SU-DHL-6 (cell line): Measurements from ENCODE around the gene CHRNB1.

Source experiments
- EZH2phosphoT487 ChIP-seq: fragments of 200-600 bp; sonication (generic), shearing (Covaris generic); conservative IDR thresholded peaks from 2 replicates; pipeline ENCODE4 v1.6.1; 2018; ENCODE audit warnings: mild to moderate bottlenecking, antibody characterized with exemption, low read length, moderate library complexity, mixed read lengths
- TF ChIP-seq, protein P1 (sequence below): fragments of 200-600 bp; sonication (generic); IDR thresholded peaks from one replicate; pipeline ENCODE4 v1.5.1; 2017; ENCODE audit warnings: antibody characterized with exemption, mild to moderate bottlenecking, low read length, moderate library complexity; ENCODE audit not compliant: insufficient read depth, poor library complexity, severe bottlenecking

DNA sequence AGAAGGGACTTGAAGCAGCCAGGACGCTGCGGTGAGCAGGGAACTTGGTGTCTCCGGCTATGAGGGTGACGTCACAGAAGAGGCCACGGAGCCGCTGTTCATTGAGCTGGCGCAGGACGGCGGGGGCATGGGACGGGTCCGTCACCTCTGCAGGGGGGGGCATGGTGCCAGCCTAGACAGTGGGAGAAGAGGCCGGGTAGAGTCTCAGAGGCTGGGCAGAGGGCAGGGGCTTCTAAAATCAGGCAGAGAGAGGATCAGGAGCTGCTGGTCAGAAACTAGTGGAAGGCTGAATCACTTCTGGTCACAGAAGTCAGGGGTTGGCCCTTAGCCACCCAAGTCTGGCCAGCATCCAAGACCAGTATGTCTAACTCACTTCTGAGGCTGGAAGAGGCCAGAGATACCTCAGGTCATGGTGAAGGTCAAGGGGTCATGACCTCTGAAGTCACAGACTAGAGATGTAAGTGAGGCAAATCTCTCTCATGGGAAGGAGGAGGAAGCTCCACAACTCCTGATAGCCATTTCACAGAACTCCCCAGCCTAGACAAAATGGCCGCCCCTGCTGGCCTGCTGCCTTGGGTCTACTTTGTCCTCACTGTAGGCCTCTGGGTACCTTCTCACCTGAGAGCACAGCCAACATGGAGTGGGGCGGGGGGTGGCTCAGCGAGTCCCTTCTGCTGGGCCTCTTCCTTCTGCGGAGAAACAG lies 21.9 kb downstream of the CHRNB1 start:
- TF ChIP-seq, protein P1, sequence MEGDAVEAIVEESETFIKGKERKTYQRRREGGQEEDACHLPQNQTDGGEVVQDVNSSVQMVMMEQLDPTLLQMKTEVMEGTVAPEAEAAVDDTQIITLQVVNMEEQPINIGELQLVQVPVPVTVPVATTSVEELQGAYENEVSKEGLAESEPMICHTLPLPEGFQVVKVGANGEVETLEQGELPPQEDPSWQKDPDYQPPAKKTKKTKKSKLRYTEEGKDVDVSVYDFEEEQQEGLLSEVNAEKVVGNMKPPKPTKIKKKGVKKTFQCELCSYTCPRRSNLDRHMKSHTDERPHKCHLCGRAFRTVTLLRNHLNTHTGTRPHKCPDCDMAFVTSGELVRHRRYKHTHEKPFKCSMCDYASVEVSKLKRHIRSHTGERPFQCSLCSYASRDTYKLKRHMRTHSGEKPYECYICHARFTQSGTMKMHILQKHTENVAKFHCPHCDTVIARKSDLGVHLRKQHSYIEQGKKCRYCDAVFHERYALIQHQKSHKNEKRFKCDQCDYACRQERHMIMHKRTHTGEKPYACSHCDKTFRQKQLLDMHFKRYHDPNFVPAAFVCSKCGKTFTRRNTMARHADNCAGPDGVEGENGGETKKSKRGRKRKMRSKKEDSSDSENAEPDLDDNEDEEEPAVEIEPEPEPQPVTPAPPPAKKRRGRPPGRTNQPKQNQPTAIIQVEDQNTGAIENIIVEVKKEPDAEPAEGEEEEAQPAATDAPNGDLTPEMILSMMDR, result no peak
- no peak for TF ChIP-seq EZH2phosphoT487
